22Rv1 (cell line): ENCODE measurements around the gene ZNF440.

ENCODE experiments used
- ZFX ChIP-seq: fragments of 450-650 bp; IDR thresholded peaks from 2 replicates; pipeline ENCODE4 v1.6.1; 2017; ENCODE audit warnings: antibody characterized with exemption, borderline replicate concordance
- TF ChIP-seq, protein P1 (sequence below): fragments of 450-650 bp; IDR thresholded peaks from 2 replicates; pipeline ENCODE4 v1.5.1; 2017; ENCODE audit warnings: mild to moderate bottlenecking

DNA sequence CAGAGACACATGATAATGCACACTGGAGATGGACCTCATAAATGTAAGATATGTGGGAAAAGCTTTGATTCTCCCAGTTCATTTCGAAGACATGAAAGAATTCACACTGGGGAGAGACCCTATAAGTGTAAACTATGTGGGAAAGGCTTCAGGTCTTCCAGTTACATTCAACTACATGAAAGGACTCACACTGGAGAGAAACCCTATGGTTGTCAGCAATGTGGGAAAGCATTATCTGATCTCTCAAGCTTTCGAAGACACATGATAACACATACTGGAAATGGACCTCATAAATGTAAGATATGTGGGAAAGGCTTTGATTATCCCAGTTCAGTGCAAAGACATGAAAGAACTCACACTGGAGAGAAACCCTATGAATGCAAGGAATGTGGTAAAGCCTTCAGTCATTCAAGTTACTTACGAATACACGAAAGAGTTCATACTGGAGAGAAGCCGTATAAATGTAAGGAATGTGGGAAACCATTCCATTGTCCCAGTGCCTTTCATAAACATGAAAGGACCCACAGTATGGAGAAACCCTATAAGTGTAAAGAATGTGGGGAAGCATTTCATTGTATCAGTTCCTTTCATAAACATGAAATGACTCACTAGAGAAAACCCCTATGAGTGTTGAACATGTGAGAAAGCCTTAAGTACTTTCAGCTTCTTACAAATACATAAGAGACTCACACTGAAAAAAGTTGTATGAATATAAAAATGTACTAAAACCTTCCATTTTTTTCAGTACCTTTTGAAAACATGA is 32.6 kb upstream of the ZNF440 start:
- TF ChIP-seq, protein P1, sequence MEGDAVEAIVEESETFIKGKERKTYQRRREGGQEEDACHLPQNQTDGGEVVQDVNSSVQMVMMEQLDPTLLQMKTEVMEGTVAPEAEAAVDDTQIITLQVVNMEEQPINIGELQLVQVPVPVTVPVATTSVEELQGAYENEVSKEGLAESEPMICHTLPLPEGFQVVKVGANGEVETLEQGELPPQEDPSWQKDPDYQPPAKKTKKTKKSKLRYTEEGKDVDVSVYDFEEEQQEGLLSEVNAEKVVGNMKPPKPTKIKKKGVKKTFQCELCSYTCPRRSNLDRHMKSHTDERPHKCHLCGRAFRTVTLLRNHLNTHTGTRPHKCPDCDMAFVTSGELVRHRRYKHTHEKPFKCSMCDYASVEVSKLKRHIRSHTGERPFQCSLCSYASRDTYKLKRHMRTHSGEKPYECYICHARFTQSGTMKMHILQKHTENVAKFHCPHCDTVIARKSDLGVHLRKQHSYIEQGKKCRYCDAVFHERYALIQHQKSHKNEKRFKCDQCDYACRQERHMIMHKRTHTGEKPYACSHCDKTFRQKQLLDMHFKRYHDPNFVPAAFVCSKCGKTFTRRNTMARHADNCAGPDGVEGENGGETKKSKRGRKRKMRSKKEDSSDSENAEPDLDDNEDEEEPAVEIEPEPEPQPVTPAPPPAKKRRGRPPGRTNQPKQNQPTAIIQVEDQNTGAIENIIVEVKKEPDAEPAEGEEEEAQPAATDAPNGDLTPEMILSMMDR = no peak
- no peak for TF ChIP-seq ZFX
